Activated CD4-positive, CD25-positive, alpha-beta regulatory T cell treated with anti-CD3 and anti-CD28 coated beads, Interleukin-2, amount 50 U/mL, for 24 hours (primary cell): ENCODE data around the gene C16orf86.
A peak's percentile ranks its signal among the peaks of the same experiment; 100 is the strongest.

Source experiments
- ATAC-seq, 2 donors: fragments of 150-1000 bp; cut with Tn5 transposase; one replicate each; pipeline ENCODE4 v1.10.0; 2021; ENCODE audit warnings: mild to moderate bottlenecking in 1 of 2, moderate library complexity in 1 of 2

The C16orf86 gene

GRCh38 chr16:67666559-67667452 lies at the start of gene C16orf86, which contains the start of gene ENKD1:
C16orf86 (plus strand) TSS chr16:67666814; CDS start chr16:67666971, 157 bp downstream.
ENKD1 (minus strand) TSS chr16:67666750; CDS start chr16:67666442, 308 bp downstream.
- peak; percentile 69 to 74 for ATAC-seq

GRCh38 chr16:67628216-67628615 lies 38.4 kb upstream of the C16orf86 start:
- ATAC-seq: no peak

- no peak for ATAC-seq
Observed at GRCh38 chr16:67632415-67633172, 34.0 kb upstream of the C16orf86 start.

GRCh38 chr16:67636713-67637112 lies 29.9 kb upstream of the C16orf86 start:
- ATAC-seq: no peak

GRCh38 chr16:67637625-67638024 lies 29.0 kb upstream of the C16orf86 start:
- no peak for ATAC-seq

- ATAC-seq: no peak
Observed at GRCh38 chr16:67641779-67642708, 24.6 kb upstream of the C16orf86 start.

- ATAC-seq: no peak
Observed at GRCh38 chr16:67644038-67644437, 22.6 kb upstream of the C16orf86 start.

GRCh38 chr16:67645397-67646121 lies 21.1 kb upstream of the C16orf86 start:
- ATAC-seq: peak in 1 of 2 donors; percentile 5

GRCh38 chr16:67647111-67647651 lies 19.4 kb upstream of the C16orf86 start:
- no peak for ATAC-seq

GRCh38 chr16:67647681-67648080 lies 18.9 kb upstream of the C16orf86 start:
- no peak for ATAC-seq

- ATAC-seq: no peak
Observed at GRCh38 chr16:67648088-67648763, 18.4 kb upstream of the C16orf86 start.

GRCh38 chr16:67648764-67649407 lies 17.7 kb upstream of the C16orf86 start:
- ATAC-seq: no peak

- no peak for ATAC-seq
Observed at GRCh38 chr16:67649494-67649931, 17.1 kb upstream of the C16orf86 start.

- ATAC-seq: no peak
Observed at GRCh38 chr16:67650023-67650422, 16.6 kb upstream of the C16orf86 start.

- no peak for ATAC-seq
Observed at GRCh38 chr16:67651039-67651438, 15.6 kb upstream of the C16orf86 start.

- no peak for ATAC-seq
Observed at GRCh38 chr16:67651847-67652246, 14.8 kb upstream of the C16orf86 start.

- no peak for ATAC-seq
Observed at GRCh38 chr16:67652578-67653127, 14.0 kb upstream of the C16orf86 start.

- ATAC-seq: no peak
Observed at GRCh38 chr16:67653128-67653788, 13.4 kb upstream of the C16orf86 start.

GRCh38 chr16:67653789-67654402 lies 12.7 kb upstream of the C16orf86 start:
- ATAC-seq: no peak
